Measurements from ENCODE around the gene TXNDC9.

- TF ChIP-seq CTCF (IDR thresholded peaks at IDR 0.05) (no peak), POLR2AphosphoS5 (IDR thresholded peaks at IDR 0.05) (no peak)
Observed at GRCh38 chr2:99350194-99350593, 14.1 kb upstream of the TXNDC9 start.
